LNCaP clone FGC (cell line): ENCODE results near the gene GALNT14.

Experiments
- DNase-seq: peaks from one replicate; pipeline ENCODE4 v3.0.0-alpha.2; 2011; ENCODE audit warnings: low read depth
- H3K4me3 ChIP-seq: 2 replicates; pipeline ENCODE4 v1.5.1; 2011; ENCODE audit warnings: mild to moderate bottlenecking, low read depth, low read length, control low read depth
- TF ChIP-seq, protein P1 (sequence below): IDR thresholded peaks from 2 replicates; pipeline ENCODE4 v1.5.1; 2012; ENCODE audit warnings: mild to moderate bottlenecking; ENCODE audit not compliant: control insufficient read depth, insufficient read depth; ENCODE audit errors: extremely low read depth

Gene GALNT14

DNA sequence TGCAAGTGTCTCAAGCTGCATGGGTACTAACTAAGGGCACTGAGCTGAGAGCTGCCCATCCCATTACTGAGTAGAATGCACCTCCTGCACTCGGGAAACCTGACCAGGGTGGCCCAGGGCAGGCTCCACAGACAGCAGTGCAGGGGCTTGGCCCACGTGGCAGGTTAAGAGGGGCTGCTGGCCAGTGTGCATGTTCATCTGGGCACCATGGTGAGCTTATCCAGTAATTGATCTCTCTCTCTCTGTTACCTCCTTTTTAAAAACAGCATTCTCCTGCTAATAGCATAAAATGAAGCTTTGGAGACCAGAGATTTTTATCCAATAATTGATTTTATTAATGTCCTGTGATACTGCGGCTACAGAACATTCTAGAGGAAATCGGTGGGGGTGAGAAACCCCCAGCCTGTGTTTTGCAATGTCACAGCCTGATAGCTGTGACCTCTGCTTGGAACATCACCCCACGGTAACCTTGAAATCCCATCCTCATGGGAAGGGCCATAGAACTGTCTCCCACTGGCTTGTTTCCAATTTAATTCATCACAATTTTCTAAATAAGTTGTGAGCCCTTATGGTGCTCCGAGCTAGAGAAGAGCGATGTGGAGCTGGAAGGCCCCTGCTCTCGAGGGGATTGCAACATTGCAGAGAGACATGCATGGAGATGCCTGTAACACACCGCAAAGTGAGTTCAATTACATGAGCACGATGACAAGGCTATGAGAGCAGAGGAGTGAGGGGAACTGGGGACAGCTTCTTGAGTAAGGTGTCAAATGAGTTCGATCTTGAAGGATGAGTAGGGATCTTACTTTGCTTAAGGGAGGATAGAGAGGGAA is 143.8 kb downstream of the GALNT14 start:
- H3K4me3 ChIP-seq, result no peak overlapping the region
- TF ChIP-seq, protein P1, sequence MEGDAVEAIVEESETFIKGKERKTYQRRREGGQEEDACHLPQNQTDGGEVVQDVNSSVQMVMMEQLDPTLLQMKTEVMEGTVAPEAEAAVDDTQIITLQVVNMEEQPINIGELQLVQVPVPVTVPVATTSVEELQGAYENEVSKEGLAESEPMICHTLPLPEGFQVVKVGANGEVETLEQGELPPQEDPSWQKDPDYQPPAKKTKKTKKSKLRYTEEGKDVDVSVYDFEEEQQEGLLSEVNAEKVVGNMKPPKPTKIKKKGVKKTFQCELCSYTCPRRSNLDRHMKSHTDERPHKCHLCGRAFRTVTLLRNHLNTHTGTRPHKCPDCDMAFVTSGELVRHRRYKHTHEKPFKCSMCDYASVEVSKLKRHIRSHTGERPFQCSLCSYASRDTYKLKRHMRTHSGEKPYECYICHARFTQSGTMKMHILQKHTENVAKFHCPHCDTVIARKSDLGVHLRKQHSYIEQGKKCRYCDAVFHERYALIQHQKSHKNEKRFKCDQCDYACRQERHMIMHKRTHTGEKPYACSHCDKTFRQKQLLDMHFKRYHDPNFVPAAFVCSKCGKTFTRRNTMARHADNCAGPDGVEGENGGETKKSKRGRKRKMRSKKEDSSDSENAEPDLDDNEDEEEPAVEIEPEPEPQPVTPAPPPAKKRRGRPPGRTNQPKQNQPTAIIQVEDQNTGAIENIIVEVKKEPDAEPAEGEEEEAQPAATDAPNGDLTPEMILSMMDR, result no peak
- DNase-seq, result no peak

GRCh38 chr2:30992781-30993180 is 145.5 kb downstream of the GALNT14 start:
- no peak overlapping the region for H3K4me3 ChIP-seq
- DNase-seq, result no peak
- TF ChIP-seq, protein P1, result no peak

- no peak for DNase-seq
- TF ChIP-seq, protein P1, result no peak
- H3K4me3 ChIP-seq, result no peak overlapping the region
These were observed 147.6 kb downstream of the GALNT14 start for GRCh38 chr2:30990671-30991070.

DNA sequence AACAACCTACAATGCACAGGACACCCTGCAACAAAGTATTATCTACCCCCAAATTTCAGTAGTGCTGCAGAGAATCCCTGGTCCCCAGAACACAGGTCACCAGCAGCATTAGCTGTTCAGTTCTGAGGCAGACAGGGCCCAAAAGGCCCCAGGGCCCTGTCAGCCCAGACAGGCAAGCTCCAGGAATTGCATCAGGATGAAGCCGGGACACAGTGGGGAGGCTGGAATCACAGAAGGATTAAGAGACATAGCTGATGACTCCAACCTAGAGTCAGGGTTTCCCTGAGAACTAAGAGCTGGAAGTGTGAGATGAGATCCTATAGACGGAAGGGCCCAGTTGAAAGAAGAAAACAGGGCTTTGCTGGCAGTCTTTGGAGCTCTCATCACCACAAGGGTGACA is 148.1 kb downstream of the GALNT14 start:
- TF ChIP-seq, protein P1, result no peak
- no peak for DNase-seq
- H3K4me3 ChIP-seq, result no peak overlapping the region

DNA sequence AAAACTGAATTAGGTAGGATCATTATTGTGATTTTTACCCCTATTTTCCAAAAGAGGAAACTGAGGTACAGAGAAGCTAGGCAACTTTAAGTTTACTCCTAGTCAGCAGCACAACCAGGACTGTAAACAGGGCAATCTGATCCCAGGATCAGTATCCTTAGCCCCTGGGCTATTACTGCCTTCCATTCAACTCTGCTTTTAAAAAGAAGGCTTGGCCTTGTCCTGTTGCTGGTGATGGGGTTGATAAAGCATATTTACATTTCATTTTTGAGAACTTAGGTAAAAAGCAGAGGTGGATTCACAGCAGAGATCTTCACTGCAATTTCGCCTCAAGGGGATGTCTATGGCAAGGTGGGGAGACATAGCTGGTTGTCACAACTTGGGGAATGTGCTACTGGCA is 148.5 kb downstream of the GALNT14 start:
- TF ChIP-seq, protein P1, result no peak
- DNase-seq, result no peak

DNA sequence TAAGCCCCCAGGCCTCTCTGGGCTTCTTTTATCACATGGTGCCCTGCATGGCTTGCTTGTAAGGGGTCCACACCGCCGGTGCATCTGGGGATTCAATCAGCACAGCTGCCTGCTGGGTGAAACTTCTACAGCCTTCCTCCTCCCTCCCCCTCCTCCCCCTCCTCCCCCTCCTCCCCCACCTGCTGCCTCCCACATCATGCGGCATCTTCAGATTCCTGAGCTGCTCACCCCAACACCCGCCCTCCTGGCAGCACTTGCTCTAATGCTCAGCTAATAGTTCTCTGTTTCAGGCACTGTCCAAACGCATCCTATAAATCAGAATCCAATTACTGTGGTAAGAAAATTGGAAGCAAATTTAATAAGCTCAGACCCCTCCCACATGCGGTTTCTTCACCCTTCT is 150.7 kb downstream of the GALNT14 start:
- DNase-seq, result no peak
- TF ChIP-seq, protein P1, result no peak
- no peak overlapping the region for H3K4me3 ChIP-seq

More for the DNA sequence above, 148.5 kb downstream of the GALNT14 start:
- no peak overlapping the region for H3K4me3 ChIP-seq

DNA sequence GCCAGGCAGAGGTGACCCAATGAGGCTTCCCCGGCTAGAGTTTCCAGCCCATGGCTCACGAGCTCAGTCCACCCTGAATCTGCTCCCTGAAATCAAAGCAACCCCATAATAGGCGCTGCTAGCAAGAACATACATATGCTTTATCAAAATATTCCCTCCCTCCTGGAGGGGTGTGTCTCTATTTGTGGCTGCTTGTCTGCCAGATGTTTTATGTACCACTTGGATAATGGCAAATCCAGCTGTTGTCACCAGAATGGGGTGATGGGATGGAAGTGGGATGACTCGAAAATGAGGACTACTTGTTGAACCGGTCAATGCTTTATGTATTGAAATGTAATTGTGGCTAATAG is 152.0 kb downstream of the GALNT14 start:
- TF ChIP-seq, protein P1, result no peak
- no peak overlapping the region for H3K4me3 ChIP-seq
- no peak for DNase-seq
